HEK293 (cell line): Measurements from ENCODE around the gene PNMA1.

Source experiments
- CTCF ChIA-PET: fragments of 350-600 bp; formaldehyde crosslinking; extraction: SDS; loops from one replicate; lab custom pipeline; 2021; ENCODE audit warnings: antibody characterized with exemption; lab: Yijun Ruan, JAX
- POLR2A ChIA-PET: fragments of 300-600 bp; formaldehyde crosslinking; extraction: SDS; loops from one replicate; lab custom pipeline; 2020; ENCODE audit warnings: antibody characterized with exemption, inconsistent platforms; lab: Yijun Ruan, JAX
- H3K27ac ChIP-seq: fragments of 200-500 bp; sonication (Bioruptor generic); 2 replicates; pipeline ENCODE4 v1.5.1; 2014; ENCODE audit warnings: low read depth, low read length, control low read depth, inconsistent platforms; ENCODE audit errors: extremely low read depth
- H3K36me3 ChIP-seq, 2 experiments: fragments of 200-500 bp in 1 of 2; sonication (Bioruptor generic) in 1 of 2; 1 replicate in 1 of 2; 2 replicates in 1 of 2; pipeline ENCODE4 v1.5.1; 2014 to 2017; ENCODE audit warnings: inconsistent platforms in 2 of 2, low read length in 2 of 2; ENCODE audit not compliant: control insufficient read depth in 2 of 2, insufficient read depth in 1 of 2
- H3K4me1 ChIP-seq: fragments of 200-500 bp; sonication (Bioruptor generic); 2 replicates; pipeline ENCODE4 v1.5.1; 2014; ENCODE audit warnings: mild to moderate bottlenecking, low read length, inconsistent platforms; ENCODE audit not compliant: control insufficient read depth, insufficient read depth
- H3K4me3 ChIP-seq: 2 replicates; pipeline ENCODE4 v1.5.1; 2011; ENCODE audit warnings: low read depth, mild to moderate bottlenecking, control low read depth, low read length, moderate library complexity
- H3K9me3 ChIP-seq: fragments of 200-500 bp; sonication (Bioruptor generic); 2 replicates; pipeline ENCODE4 v1.5.1; 2014; ENCODE audit warnings: low read depth, low read length, inconsistent platforms; ENCODE audit not compliant: control insufficient read depth, insufficient read depth
- KLF9 ChIP-seq: fragments of 450-650 bp; formaldehyde crosslinking; IDR thresholded peaks from 2 replicates; pipeline ENCODE4 v1.5.1; 2016; ENCODE audit warnings: missing biosample characterization, missing genetic modification characterization, low read depth
- PRDM1 ChIP-seq: fragments of 450-650 bp; formaldehyde crosslinking; IDR thresholded peaks from 2 replicates; pipeline ENCODE4; 2016; ENCODE audit warnings: missing biosample characterization, missing genetic modification characterization
- SALL2 ChIP-seq: fragments of 450-650 bp; formaldehyde crosslinking; IDR thresholded peaks from 2 replicates; pipeline ENCODE4 v1.5.0; 2017; ENCODE audit warnings: missing biosample characterization, mild to moderate bottlenecking, missing genetic modification characterization, borderline replicate concordance
- ZBTB20 ChIP-seq: fragments of 450-650 bp; formaldehyde crosslinking; IDR thresholded peaks from 2 replicates; pipeline ENCODE4 v1.5.1; 2016; ENCODE audit warnings: missing biosample characterization, missing genetic modification characterization
- ZFP3 ChIP-seq: fragments of 450-650 bp; formaldehyde crosslinking; IDR thresholded peaks from 2 replicates; pipeline ENCODE4 v1.5.1; 2016; ENCODE audit warnings: low read depth, missing biosample characterization, missing genetic modification characterization
- ZIC2 ChIP-seq: fragments of 450-650 bp; formaldehyde crosslinking; IDR thresholded peaks from 2 replicates; pipeline ENCODE4 v1.5.1; 2016; ENCODE audit warnings: missing biosample characterization, missing genetic modification characterization
- ZNF169 ChIP-seq: fragments of 450-650 bp; formaldehyde crosslinking; IDR thresholded peaks from 2 replicates; pipeline ENCODE4 v1.5.1; 2016; ENCODE audit warnings: missing biosample characterization, missing genetic modification characterization
- ZNF19 ChIP-seq: fragments of 450-650 bp; formaldehyde crosslinking; IDR thresholded peaks from 2 replicates; pipeline ENCODE4; 2016; ENCODE audit warnings: missing biosample characterization, missing genetic modification characterization, low read depth
- ZNF2 ChIP-seq: fragments of 450-650 bp; formaldehyde crosslinking; IDR thresholded peaks from 2 replicates; pipeline ENCODE4 v1.5.1; 2016; ENCODE audit warnings: missing biosample characterization, missing genetic modification characterization
- ZNF335 ChIP-seq: fragments of 450-650 bp; formaldehyde crosslinking; conservative IDR thresholded peaks from 2 replicates; pipeline ENCODE4 v1.5.1; 2016; ENCODE audit warnings: missing biosample characterization, missing genetic modification characterization
- ZNF473 ChIP-seq: fragments of 450-650 bp; formaldehyde crosslinking; IDR thresholded peaks from 2 replicates; pipeline ENCODE4 v1.5.1; 2017; ENCODE audit warnings: missing biosample characterization, missing genetic modification characterization
- ZNF48 ChIP-seq: fragments of 450-650 bp; formaldehyde crosslinking; IDR thresholded peaks from 2 replicates; pipeline ENCODE4 v1.5.1; 2016; ENCODE audit warnings: missing biosample characterization, missing genetic modification characterization
- ZNF560 ChIP-seq: fragments of 450-650 bp; formaldehyde crosslinking; IDR thresholded peaks from 2 replicates; pipeline ENCODE4 v1.5.1; 2017; ENCODE audit warnings: missing biosample characterization, missing genetic modification characterization, borderline replicate concordance
- ZNF626 ChIP-seq: fragments of 450-650 bp; sonication (Bioruptor Pico); formaldehyde crosslinking; IDR thresholded peaks from 2 replicates; pipeline ENCODE4 v1.5.1; 2018; ENCODE audit warnings: missing biosample characterization, missing genetic modification characterization, inconsistent platforms
- ZNF701 ChIP-seq: fragments of 450-650 bp; formaldehyde crosslinking; IDR thresholded peaks from 2 replicates; pipeline ENCODE4 v1.5.1; 2016; ENCODE audit warnings: missing biosample characterization, missing genetic modification characterization
- ZNF837 ChIP-seq: fragments of 450-650 bp; formaldehyde crosslinking; IDR thresholded peaks from 2 replicates; pipeline ENCODE4 v1.5.1; 2016; ENCODE audit warnings: missing biosample characterization, missing genetic modification characterization
- TF ChIP-seq, protein P1 (sequence below): fragments of 450-650 bp; formaldehyde crosslinking; IDR thresholded peaks from 2 replicates; pipeline ENCODE4 v1.5.1; 2016; ENCODE audit warnings: missing biosample characterization, missing genetic modification characterization
- TF ChIP-seq, protein P2 (sequence below): fragments of 450-650 bp; formaldehyde crosslinking; IDR thresholded peaks from 2 replicates; pipeline ENCODE4 v1.5.1; 2017; ENCODE audit warnings: missing biosample characterization, mild to moderate bottlenecking, missing genetic modification characterization, moderate library complexity
- TF ChIP-seq, protein P3 (sequence below): fragments of 450-650 bp; formaldehyde crosslinking; IDR thresholded peaks from 2 replicates; pipeline ENCODE4; 2016; ENCODE audit warnings: missing biosample characterization, missing genetic modification characterization

PNMA1 gene

GRCh38 chr14:73763396-73763795, 49.2 kb upstream of the PNMA1 start:
- no peaks in the 10 kb centered on the region for H3K9me3 ChIP-seq
- TF ChIP-seq ZFP3 (tag by site-specific recombination) (no peak), PRDM1 (tag by site-specific recombination) (peak; percentile 45)
- peaks cover 13% of the 10 kb centered on the region for H3K4me1 ChIP-seq
- no peak overlapping the region for H3K27ac ChIP-seq
- CTCF ChIA-PET = interaction anchor here (0.6 kb wide), 1 partner anchor 102 kb away, joined by 3 read pairs; no protein-coding TSS in a partner anchor
- POLR2A ChIA-PET = no interaction called here
- H3K36me3 ChIP-seq = no peaks in the 10 kb centered on the region
- H3K4me3 ChIP-seq = no peak overlapping the region

DNA sequence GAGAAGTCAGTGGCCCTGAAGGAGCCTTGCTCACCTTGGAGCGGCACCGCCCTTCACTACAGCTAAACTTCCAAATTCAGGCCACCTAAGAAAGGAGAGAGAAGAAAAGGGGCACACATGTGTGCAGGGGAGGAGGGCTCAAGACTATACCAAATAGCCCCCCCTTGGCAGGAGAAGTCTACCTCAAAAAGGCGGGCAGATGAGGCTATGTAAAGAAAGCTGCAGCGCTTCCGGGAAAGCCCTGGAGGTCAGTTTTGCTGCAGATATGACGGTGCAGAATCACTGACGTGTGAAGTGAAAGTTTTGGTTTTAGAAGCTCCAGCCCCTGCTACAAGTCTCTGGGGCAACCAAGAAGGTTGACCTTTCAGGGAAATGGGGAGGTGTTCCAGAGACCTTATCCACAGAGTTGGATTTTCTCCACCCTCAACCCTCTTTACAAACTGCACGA, 48.2 kb upstream of the PNMA1 start:
- Histone ChIP-seq H3K4me1 (peaks cover 17% of the 10 kb centered on the region), H3K36me3 (no peaks in the 10 kb centered on the region), H3K9me3 (no peaks in the 10 kb centered on the region), H3K27ac (no peak overlapping the region), H3K4me3 (no peak overlapping the region)
- no peak for TF ChIP-seq ZNF701
- TF ChIP-seq SALL2 (tag by site-specific recombination) = no peak
- TF ChIP-seq, protein P1, sequence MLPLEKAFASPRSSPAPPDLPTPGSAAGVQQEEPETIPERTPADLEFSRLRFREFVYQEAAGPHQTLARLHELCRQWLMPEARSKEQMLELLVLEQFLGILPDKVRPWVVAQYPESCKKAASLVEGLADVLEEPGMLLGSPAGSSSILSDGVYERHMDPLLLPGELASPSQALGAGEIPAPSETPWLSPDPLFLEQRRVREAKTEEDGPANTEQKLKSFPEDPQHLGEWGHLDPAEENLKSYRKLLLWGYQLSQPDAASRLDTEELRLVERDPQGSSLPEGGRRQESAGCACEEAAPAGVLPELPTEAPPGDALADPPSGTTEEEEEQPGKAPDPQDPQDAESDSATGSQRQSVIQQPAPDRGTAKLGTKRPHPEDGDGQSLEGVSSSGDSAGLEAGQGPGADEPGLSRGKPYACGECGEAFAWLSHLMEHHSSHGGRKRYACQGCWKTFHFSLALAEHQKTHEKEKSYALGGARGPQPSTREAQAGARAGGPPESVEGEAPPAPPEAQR (tag by site-specific recombination) = no peak
- TF ChIP-seq, protein P2, sequence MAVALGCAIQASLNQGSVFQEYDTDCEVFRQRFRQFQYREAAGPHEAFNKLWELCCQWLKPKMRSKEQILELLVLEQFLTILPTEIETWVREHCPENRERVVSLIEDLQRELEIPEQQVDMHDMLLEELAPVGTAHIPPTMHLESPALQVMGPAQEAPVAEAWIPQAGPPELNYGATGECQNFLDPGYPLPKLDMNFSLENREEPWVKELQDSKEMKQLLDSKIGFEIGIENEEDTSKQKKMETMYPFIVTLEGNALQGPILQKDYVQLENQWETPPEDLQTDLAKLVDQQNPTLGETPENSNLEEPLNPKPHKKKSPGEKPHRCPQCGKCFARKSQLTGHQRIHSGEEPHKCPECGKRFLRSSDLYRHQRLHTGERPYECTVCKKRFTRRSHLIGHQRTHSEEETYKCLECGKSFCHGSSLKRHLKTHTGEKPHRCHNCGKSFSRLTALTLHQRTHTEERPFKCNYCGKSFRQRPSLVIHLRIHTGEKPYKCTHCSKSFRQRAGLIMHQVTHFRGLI (tag by site-specific recombination) = no peak
- no peak for TF ChIP-seq ZNF19 (tag by site-specific recombination)
- no peak for TF ChIP-seq ZIC2 (tag by site-specific recombination)
- no peak for TF ChIP-seq ZNF335 (tag by site-specific recombination)
- TF ChIP-seq, protein P3, sequence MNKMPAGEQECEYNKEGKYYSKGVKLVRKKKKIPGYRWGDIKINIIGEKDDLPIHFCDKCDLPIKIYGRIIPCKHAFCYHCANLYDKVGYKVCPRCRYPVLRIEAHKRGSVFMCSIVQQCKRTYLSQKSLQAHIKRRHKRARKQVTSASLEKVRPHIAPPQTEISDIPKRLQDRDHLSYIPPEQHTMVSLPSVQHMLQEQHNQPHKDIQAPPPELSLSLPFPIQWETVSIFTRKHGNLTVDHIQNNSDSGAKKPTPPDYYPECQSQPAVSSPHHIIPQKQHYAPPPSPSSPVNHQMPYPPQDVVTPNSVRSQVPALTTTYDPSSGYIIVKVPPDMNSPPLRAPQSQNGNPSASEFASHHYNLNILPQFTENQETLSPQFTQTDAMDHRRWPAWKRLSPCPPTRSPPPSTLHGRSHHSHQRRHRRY = no peak
- TF ChIP-seq KLF9 (tag by site-specific recombination) = no peak
- no peak for TF ChIP-seq ZNF560 (tag by site-specific recombination)
- TF ChIP-seq ZNF2 (tag by site-specific recombination) = no peak
- TF ChIP-seq ZNF626 (tag by site-specific recombination) = no peak
- TF ChIP-seq ZNF837 (tag by site-specific recombination) = no peak
- TF ChIP-seq ZNF169 (tag by site-specific recombination) = no peak
- TF ChIP-seq ZNF473 = no peak
- POLR2A ChIA-PET = interaction anchor here (0.5 to 1.8 kb wide), 3 partner anchors 9 to 793 kb away, joined by 3 to 4 read pairs (median 3); no protein-coding TSS in a partner anchor
- CTCF ChIA-PET = interaction anchor here (0.8 kb wide), 2 partner anchors 33 to 63 kb away, joined by 3 to 4 read pairs; no protein-coding TSS in a partner anchor

- Histone ChIP-seq H3K9me3 (no peaks in the 10 kb centered on the region), H3K27ac (no peak overlapping the region)
- TF ChIP-seq ZBTB20 (tag by site-specific recombination) (0 out of 2 replicates have a peak, but pooled peaks have one; percentile 31), ZNF48 (tag by site-specific recombination) (no peak)
- TF ChIP-seq, all 188 proteins: peak for 1
- Histone ChIP-seq H3K4me3 (no peak overlapping the region), H3K36me3 (no peaks in the 10 kb centered on the region), H3K4me1 (peaks cover 17% of the 10 kb centered on the region)
- POLR2A ChIA-PET = interaction anchor here (1.3 to 1.8 kb wide), 2 partner anchors 10 to 16 kb away, joined by 3 to 4 read pairs; no protein-coding TSS in a partner anchor
- CTCF ChIA-PET = interaction anchor here (0.8 kb wide), 2 partner anchors 33 to 64 kb away, joined by 3 to 4 read pairs; no protein-coding TSS in a partner anchor
Observed at GRCh38 chr14:73761618-73762355, 47.6 kb upstream of the PNMA1 start.
